Measurements from ENCODE around the gene SMG6. TPM values are rescaled to one million over a fixed set of nuclear protein-coding genes. Genes with fewer than 3 reads are reported as not detected.

The SMG6 gene
- total RNA-seq, 1 experiment from 2014 or later, result 25.6 TPM

- peaks cover 18% of the 10 kb centered on the region for H3K36me3 Mint-ChIP-seq
- CTCF ChIA-PET, result interaction anchor here (0.8 to 1.3 kb wide), 3 partner anchors 192 to 196 kb away, joined by 3 to 4 read pairs (median 3); no protein-coding TSS in a partner anchor
- TF ChIP-seq CBFB (CRISPR knock-in tag; IDR thresholded peaks at IDR 0.05; ENCODE audit: low read depth), result no peak
- no peak for TF ChIP-seq PRDM15 (CRISPR knock-in tag; IDR thresholded peaks at IDR 0.05)
- no peak for TF ChIP-seq IRF2 (CRISPR knock-in tag; IDR thresholded peaks at IDR 0.05; ENCODE audit: borderline replicate concordance, low read depth)
- TF ChIP-seq ERG (CRISPR knock-in tag; IDR thresholded peaks at IDR 0.05), result no peak
- TF ChIP-seq GRHL2 (CRISPR knock-in tag; IDR thresholded peaks at IDR 0.05; ENCODE audit: insufficient replicate concordance, severe bottlenecking), result no peak
- no peak for TF ChIP-seq E2F1 (CRISPR knock-in tag; IDR thresholded peaks at IDR 0.05)
- no peak for TF ChIP-seq NR3C1 (CRISPR knock-in tag; conservative IDR thresholded peaks at IDR 0.05; ENCODE audit: low read depth)
- no peak for TF ChIP-seq ARID4B (CRISPR knock-in tag; IDR thresholded peaks at IDR 0.05; ENCODE audit: borderline replicate concordance)
- no peak for TF ChIP-seq JUN (CRISPR knock-in tag; IDR thresholded peaks at IDR 0.05)
- TF ChIP-seq E2F4 (CRISPR knock-in tag; IDR thresholded peaks at IDR 0.05; ENCODE audit: borderline replicate concordance, low read depth), result no peak
- TF ChIP-seq ZNF671 (CRISPR knock-in tag; IDR thresholded peaks at IDR 0.05), result no peak
- no peak for TF ChIP-seq USF1 (CRISPR knock-in tag; IDR thresholded peaks at IDR 0.05)
- no peak for TF ChIP-seq FOXJ3 (CRISPR knock-in tag; IDR thresholded peaks at IDR 0.05; ENCODE audit: borderline replicate concordance)
- TF ChIP-seq ZNF317 (CRISPR knock-in tag; IDR thresholded peaks at IDR 0.05; ENCODE audit: borderline replicate concordance, low read depth), result no peak
- no peak for TF ChIP-seq NFYB (CRISPR knock-in tag; conservative IDR thresholded peaks at IDR 0.05; ENCODE audit: low read depth)
- TF ChIP-seq EMX1 (CRISPR knock-in tag; IDR thresholded peaks at IDR 0.05), result no peak
- no peak for TF ChIP-seq ZNF121 (CRISPR knock-in tag; IDR thresholded peaks at IDR 0.05)
- no peak for TF ChIP-seq ZNF423 (CRISPR knock-in tag; IDR thresholded peaks at IDR 0.05)
- TF ChIP-seq ZNF232 (CRISPR knock-in tag; IDR thresholded peaks at IDR 0.05), result no peak
- TF ChIP-seq TEAD1 (CRISPR knock-in tag; IDR thresholded peaks at IDR 0.05), result no peak
- H3K4me3 Mint-ChIP-seq, result no peak overlapping the region
- H3K9me3 Mint-ChIP-seq, result peaks cover 9% of the 10 kb centered on the region
- DNase-seq (ENCODE audit: low spot score) (no peak), ATAC-seq (no peak)
- no peak overlapping the region for H3K27ac Mint-ChIP-seq
- no peaks in the 10 kb centered on the region for H3K27me3 Mint-ChIP-seq (ENCODE audit: low read depth)
- H3K4me1 Mint-ChIP-seq, result no peaks in the 10 kb centered on the region
- POLR2A ChIA-PET, result no interaction called here
Measured at GRCh38 chr17:2250140-2251095, 53.2 kb downstream of the SMG6 start.

Data from WTC11 (cell line).